Stimulated activated CD4-positive, alpha-beta T cell treated with anti-CD3 and anti-CD28 coated beads, Interleukin-15, amount 100 ng/mL, for 1 hour (primary cell): ENCODE data around the gene CRYBB1.
"Not testable (repeated sequence)": the region's sequence is repeated elsewhere in the genome, so short reads cannot be mapped to it uniquely, and the experiment has no call there.

Experiments
- DNase-seq, 2 donors: peaks; one replicate each; pipeline ENCODE4 v3.0.0-alpha.2; 2020; ENCODE audit warnings: low read depth in 1 of 2, low spot score in 1 of 2

Gene CRYBB1

GRCh38 chr22:26636296-26636695, 18.5 kb upstream of the CRYBB1 start:
- DNase-seq = no peak

- no peak for DNase-seq
Observed at GRCh38 chr22:26635117-26635516, 17.3 kb upstream of the CRYBB1 start.

GRCh38 chr22:26634189-26634588, 16.4 kb upstream of the CRYBB1 start:
- DNase-seq = no peak

DNA sequence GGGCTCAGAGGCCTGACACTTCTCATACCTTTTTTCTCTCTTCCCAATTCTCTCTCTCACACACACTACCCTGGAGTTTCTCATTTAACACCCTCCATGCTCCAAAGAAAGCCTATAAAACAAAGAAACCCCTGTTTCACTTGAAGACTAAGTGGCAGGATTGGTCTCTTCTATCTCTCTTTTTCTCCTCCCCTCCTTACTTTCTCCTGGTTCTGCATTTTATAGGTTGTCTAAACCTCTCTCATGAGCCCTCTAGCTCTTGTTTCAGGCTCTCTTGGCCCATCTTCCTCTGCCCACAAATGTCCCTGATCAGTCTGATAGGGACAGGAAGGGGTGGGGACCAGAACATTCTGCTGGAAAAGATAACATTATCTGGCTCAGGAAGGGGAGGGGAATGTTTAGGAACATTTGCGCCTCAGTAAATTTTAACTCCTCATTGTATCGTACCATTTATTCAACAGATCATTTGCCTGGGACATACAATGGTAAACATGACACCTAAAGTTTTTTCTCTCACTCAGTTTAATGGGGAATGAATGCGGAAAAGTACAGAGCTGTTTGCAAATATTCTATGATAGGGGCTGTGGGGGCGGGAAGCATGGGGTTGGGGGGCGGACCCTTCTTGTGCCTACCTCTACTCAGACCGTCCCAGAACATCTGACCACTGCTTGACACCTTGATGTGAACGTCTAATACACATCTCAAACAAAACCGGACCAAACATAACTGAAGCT, 14.8 kb upstream of the CRYBB1 start:
- no peak for DNase-seq

DNA sequence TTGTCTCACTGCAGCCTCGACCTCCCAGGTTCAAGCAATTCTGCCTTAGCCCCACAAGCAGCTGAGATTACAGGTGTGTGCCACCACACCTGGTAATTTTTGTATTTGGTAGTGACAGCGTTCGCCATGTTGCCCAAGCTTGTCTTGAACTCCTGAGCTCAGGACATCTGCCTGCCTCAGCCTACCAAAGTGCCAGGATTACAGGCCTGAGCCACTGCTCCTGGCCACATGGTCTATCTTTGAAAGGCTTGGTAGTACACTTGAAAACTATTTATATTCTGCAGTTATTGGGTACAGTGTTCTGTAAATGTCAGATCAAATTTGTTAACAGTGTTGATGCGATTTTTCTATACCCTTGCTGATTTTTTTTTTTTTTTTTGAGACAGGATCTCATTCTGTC, 13.5 kb upstream of the CRYBB1 start:
- no peak for DNase-seq

- no peak for DNase-seq
Observed at GRCh38 chr22:26629988-26630761, 12.3 kb upstream of the CRYBB1 start.

GRCh38 chr22:26624803-26625202, 7.0 kb upstream of the CRYBB1 start:
- DNase-seq = no peak

DNA sequence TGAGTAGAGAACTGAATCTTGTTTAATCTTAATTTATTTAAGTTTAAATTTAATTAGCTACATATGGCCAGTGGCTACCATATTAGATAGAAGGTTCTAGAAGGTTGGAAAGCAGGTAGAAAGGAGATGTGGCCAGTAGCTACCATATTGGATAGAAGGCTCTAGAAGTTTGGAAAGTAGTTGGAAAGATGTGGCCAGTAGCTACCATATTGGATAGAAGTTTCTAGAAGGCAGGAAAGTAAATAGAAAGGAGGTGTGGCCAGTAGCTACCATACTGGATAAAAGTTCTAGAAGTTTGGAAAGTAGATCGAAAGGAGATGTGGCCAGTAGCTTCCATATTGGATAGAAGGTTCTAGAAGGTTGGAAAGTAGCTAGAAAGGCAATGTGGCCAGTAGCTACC, 6.2 kb upstream of the CRYBB1 start:
- no peak for DNase-seq

DNA sequence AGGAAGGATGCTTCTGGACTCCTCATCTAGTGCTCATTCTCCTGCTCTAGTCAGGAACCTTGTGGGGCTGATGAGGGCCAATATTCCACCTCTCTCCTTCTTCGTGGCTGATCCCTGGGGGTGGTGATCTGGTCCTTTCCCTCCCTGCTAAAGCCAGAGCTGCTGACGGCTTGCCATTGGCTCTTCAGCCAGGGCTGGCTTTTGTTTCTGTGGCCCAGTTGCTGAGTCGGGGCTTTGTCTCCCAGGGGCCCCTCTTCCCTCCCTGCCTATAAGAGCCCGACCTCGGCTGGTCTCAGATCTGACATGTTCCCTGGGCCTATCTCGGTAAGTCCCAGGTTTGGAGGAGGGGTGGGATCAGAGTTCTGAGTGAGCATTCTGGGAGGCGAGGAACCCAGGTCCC, 3.8 kb upstream of the CRYBB1 start, which contains the start of gene CRYBA4:
Gene CRYBA4, plus strand, starts transcription at position 301 of the 400 bp plus-strand sequence. CDS start 634 bp downstream, outside the sequence.
- DNase-seq = no peak

DNA sequence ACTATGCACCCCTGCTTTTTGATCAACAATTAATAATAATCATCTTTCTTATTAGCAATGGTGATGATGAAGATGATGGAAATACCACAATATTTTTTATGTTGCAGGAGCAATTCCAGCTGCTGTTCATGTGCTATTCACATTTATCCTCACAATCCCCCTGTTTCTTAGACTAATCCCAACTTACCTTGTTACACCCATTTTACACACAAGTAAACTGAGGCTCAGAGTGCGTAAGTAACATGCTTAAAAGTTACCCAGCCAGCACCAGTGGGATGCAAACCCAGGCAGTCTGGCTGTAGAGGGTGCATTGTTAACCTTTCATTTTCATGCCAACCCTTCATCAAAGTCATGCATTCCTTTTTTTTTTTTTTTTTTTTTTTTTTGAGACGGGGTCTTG, 2.4 kb upstream of the CRYBB1 start:
- no peak for DNase-seq

GRCh38 chr22:26619510-26619909, 1.7 kb upstream of the CRYBB1 start:
- no peak for DNase-seq

DNA sequence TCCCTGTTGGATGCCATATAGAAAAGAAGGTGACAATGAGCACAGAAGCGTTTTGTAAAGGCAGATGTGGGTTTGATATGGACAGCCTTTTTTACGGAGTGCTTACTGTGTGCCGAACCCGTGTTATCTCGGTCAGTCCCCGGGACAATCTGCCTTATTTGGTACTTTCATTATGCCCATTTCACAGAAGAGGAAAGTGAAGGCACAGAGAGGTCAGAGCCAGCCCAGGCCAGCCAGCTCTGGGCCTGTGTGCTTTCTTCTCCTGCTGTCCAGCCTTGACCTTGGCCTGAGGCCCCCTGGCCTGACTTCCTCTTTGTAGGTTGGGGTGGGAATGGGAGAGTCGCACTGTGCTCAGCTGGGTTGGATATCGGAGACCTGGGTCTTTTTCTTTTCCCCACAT, 628 bp upstream of the CRYBB1 start:
- DNase-seq = no peak

DNA sequence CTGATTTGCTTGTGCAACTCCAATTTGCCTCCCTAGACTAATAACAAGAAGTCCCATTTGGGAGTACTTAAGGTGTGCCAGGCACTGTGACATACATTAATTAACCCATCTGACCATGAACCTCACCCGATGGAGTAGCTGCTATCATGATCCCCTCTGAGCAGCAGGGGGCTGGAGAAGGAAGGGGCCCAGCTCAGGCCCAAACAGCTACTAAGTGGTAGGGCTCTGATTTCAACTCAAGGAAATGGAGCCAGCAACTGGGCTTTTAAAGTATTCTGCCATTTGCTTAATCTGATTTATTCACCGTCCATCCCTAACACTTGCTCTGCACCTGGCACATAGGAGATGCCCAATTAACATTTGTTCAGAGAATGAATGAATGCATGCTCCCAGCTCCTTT, 1.2 kb downstream of the CRYBB1 start:
- no peak for DNase-seq

- no peak for DNase-seq
Observed at GRCh38 chr22:26615830-26616435, 1.9 kb downstream of the CRYBB1 start.

- DNase-seq = no peak
Observed at GRCh38 chr22:26615149-26615548, 2.7 kb downstream of the CRYBB1 start.

- DNase-seq = no peak
Observed at GRCh38 chr22:26614322-26614721, 3.5 kb downstream of the CRYBB1 start.

DNA sequence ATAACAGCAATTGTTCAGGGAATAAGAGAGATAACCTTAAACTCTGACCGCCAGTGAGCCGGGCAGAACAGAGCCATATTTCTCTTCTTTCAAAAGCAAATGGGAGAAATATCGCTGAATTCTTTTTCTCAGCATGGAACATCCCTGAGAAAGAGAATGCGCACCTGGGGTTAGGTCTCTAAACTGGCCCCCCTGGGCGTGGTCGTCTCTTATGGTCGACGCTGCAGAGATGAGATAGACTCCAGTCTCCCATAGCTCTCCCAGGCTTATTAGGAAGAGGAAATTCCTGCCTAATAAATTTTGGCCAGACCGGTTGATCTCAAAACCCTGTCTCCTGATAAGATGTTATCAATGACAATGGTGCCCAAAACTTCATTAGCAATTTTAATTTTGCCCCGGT, 4.1 kb downstream of the CRYBB1 start:
- not testable (repeated sequence) for DNase-seq

- no peak for DNase-seq
Observed at GRCh38 chr22:26612652-26613051, 5.2 kb downstream of the CRYBB1 start.

DNA sequence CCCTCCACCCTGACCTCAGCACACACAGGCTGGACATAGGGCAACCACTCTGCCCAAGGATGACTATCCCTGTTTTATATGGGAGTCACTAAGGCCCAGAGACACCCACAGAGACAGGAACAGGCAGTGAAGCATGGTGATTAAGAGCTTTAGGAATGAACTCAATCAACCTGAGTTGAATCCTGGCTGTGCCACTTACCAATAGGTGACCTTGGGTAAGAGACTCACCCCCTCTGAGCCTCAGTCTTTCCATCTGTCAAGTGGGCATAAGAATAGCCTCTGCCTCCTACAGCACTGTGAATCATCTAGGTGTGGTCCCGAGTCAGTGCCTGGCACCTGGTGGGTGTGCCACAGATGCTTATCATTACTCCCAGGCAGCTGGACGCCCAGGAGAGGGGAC, 6.8 kb downstream of the CRYBB1 start:
- no peak for DNase-seq

DNA sequence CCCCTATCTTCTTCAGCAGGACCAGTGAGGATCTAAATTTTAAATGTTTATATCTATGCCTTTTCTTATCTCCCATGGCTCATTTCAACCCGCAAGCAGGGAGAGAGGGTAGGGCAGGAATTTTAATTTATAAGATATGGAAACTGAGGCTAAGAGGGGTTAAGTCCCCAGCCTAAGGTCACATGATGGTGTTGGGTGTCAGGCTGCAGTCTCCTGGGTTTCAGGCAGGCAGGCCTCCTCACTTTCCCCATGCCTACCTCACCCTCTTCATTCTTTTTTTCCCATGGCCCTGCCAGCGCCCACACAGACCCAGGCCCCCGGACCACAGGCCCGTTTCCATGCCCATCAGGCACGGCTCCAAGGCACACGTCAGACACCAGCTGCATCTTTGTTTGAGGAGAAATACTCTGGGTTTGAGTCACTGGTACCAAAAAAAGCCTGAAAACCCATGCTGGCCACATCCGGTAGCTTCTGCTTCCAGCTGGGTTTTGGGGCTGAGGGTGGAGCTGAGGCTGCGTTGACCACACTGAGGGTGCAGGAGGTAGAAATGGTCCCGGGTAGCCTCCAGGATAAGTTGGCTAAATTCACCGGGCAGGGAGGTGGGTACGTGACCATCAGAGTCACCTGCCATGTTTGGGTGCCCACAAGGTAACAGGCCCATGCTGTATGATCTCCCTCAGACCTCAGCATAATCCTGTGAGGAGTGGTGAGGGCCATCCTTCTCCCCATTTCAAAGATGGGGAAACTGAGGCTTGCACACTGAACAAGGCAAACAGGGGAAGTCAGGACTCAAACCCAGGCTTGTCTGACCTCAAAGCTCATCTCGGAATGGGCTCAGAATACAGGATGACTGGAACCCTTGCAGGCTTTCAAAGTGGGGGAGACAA, 7.5 kb downstream of the CRYBB1 start:
- DNase-seq = no peak

DNA sequence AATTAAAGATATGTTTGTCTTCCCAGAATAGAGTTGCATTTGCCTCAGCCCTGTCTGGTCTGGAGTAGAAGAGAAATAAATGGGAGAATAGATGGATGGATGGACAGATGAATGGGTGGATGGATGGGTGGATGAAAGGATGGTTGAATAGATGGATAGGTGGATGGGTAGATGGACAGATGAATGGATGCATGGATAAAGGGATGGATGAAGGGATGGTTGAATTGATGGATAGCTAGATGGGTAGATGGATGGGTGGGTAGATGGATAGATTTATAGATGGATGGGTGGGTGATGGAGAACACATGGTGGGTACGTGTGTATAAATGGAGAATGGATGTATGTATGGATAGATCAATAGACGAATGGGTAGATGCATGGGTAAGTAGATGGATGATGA, 8.5 kb downstream of the CRYBB1 start:
- no peak for DNase-seq
